GM12892 (cell line): Measurements from ENCODE around the gene FILIP1L.

ENCODE experiments used
- POLR2A ChIP-seq: IDR thresholded peaks from 2 replicates; pipeline ENCODE4 v1.6.1; 2011; ENCODE audit warnings: low read depth, low read length, control low read depth
- POLR2AphosphoS5 ChIP-seq: IDR thresholded peaks from 2 replicates; pipeline ENCODE4 v1.6.1; 2011; ENCODE audit warnings: low read depth, low read length, control low read depth

DNA sequence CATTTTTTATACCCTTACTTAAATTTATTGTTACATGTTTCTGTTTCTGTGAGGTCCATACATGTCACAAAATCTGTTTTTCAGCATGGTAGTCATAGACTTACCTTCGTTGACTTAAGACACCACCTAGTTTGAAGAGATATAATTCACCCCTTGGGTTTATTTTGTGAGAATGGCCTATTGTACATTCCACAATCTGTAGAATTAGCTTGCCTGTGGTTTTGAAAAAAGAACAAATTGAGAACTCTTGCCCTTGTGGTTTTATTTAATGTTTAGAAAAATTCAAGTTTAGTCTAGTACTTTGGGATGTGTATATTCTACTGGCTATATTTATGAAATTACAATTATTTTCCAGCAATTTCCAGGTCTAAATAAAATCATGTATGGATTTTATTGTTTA, 31.6 kb downstream of the FILIP1L start:
- TF ChIP-seq POLR2AphosphoS5 (no peak), POLR2A (no peak)
